Chondrocyte (in vitro differentiated cells): ENCODE measurements around the gene KLF9. TPM values are rescaled to one million over a fixed set of nuclear protein-coding genes. Genes with fewer than 3 reads are reported as not detected.

Source experiments
- DNase-seq: peaks from one replicate; pipeline ENCODE4 v3.0.0; 2021; ENCODE audit warnings: mixed read lengths, low spot score
- H3K27ac Mint-ChIP-seq: one replicate; pipeline ENCODE4 v1.8.0; 2021; ENCODE audit warnings: mild to moderate bottlenecking, moderate library complexity, mixed read lengths; ENCODE audit not compliant: unreplicated experiment
- H3K27me3 Mint-ChIP-seq: 2 replicates; pipeline ENCODE4 v1.8.0; 2021; ENCODE audit warnings: low read depth, mixed read lengths
- H3K36me3 Mint-ChIP-seq: 2 replicates; pipeline ENCODE4 v1.8.0; 2021; ENCODE audit warnings: low read depth, mixed read lengths
- H3K4me1 Mint-ChIP-seq: 2 replicates; pipeline ENCODE4 v1.8.0; 2021; ENCODE audit warnings: low read depth, mild to moderate bottlenecking, mixed read lengths
- H3K4me3 Mint-ChIP-seq: one replicate; pipeline ENCODE4 v1.8.0; 2021; ENCODE audit warnings: mild to moderate bottlenecking, moderate library complexity, mixed read lengths; ENCODE audit not compliant: unreplicated experiment
- H3K9me3 Mint-ChIP-seq: 2 replicates; pipeline ENCODE4 v1.8.0; 2021; ENCODE audit warnings: low read depth, mixed read lengths
- CTCF ChIP-seq: fragments of 200-600 bp; sonication (generic); IDR thresholded peaks from 2 replicates; pipeline ENCODE4 v1.5.0; 2021; ENCODE audit warnings: antibody characterized with exemption, mild to moderate bottlenecking, moderate library complexity
- total RNA-seq: library from RNA; stranded (reverse); gene quantifications from 3 replicates; pipeline ENCODE4 v1.2.1, GENCODE V29; 2021

KLF9 gene
- total RNA-seq, 1 donor from 2014 or later, result 31.0 TPM

GRCh38 chr9:70435948-70436347 lies 21.5 kb upstream of the KLF9 start:
- no peak for TF ChIP-seq CTCF
- H3K36me3 Mint-ChIP-seq, result peaks cover 2% of the 10 kb centered on the region
- peaks cover 4% of the 10 kb centered on the region for H3K9me3 Mint-ChIP-seq
- no peaks in the 10 kb centered on the region for H3K27me3 Mint-ChIP-seq
- H3K4me3 Mint-ChIP-seq, result no peak overlapping the region
- H3K27ac Mint-ChIP-seq, result peak overlapping the region; percentile 60
- H3K4me1 Mint-ChIP-seq, result peaks cover 61% of the 10 kb centered on the region
- no peak for DNase-seq

GRCh38 chr9:70429899-70430298 lies 15.4 kb upstream of the KLF9 start:
- Mint-ChIP-seq H3K27ac (no peak overlapping the region), H3K4me1 (peaks cover 14% of the 10 kb centered on the region), H3K27me3 (no peaks in the 10 kb centered on the region), H3K9me3 (peaks cover 4% of the 10 kb centered on the region), H3K36me3 (peaks cover 2% of the 10 kb centered on the region), H3K4me3 (no peak overlapping the region)
- no peak for TF ChIP-seq CTCF
- no peak for DNase-seq

GRCh38 chr9:70428781-70429180 lies 14.3 kb upstream of the KLF9 start:
- Mint-ChIP-seq H3K9me3 (peaks cover 4% of the 10 kb centered on the region), H3K4me3 (no peak overlapping the region), H3K27ac (no peak overlapping the region), H3K27me3 (no peaks in the 10 kb centered on the region), H3K4me1 (peaks cover 10% of the 10 kb centered on the region), H3K36me3 (peaks cover 2% of the 10 kb centered on the region)
- DNase-seq, result no peak
- TF ChIP-seq CTCF, result no peak

- H3K4me1 Mint-ChIP-seq, result peaks cover 11% of the 10 kb centered on the region
- H3K27me3 Mint-ChIP-seq, result no peaks in the 10 kb centered on the region
- no peak overlapping the region for H3K27ac Mint-ChIP-seq
- no peak for DNase-seq
- peak; percentile 29 for TF ChIP-seq CTCF
- H3K4me3 Mint-ChIP-seq, result no peak overlapping the region
- H3K9me3 Mint-ChIP-seq, result peaks cover 4% of the 10 kb centered on the region
- peaks cover 2% of the 10 kb centered on the region for H3K36me3 Mint-ChIP-seq
Measured at GRCh38 chr9:70427161-70427945, 12.9 kb upstream of the KLF9 start.

- no peak overlapping the region for H3K4me3 Mint-ChIP-seq
- H3K9me3 Mint-ChIP-seq, result no peaks in the 10 kb centered on the region
- no peak for TF ChIP-seq CTCF
- H3K4me1 Mint-ChIP-seq, result peaks cover 32% of the 10 kb centered on the region
- no peak overlapping the region for H3K27ac Mint-ChIP-seq
- H3K36me3 Mint-ChIP-seq, result no peaks in the 10 kb centered on the region
- no peak for DNase-seq
- no peaks in the 10 kb centered on the region for H3K27me3 Mint-ChIP-seq
Measured at GRCh38 chr9:70425192-70425591, 10.7 kb upstream of the KLF9 start.
